ENCODE measurements around the gene SARNP.

The SARNP gene

GRCh38 chr12:55723516-55724225, 93.9 kb downstream of the SARNP start:
- no peak for DNase-seq

GRCh38 chr12:55722948-55723347, 94.6 kb downstream of the SARNP start:
- no peak for DNase-seq

- no peak for DNase-seq
Measured at GRCh38 chr12:55721601-55722213, 95.8 kb downstream of the SARNP start.

- peak; percentile 83 to 87 for DNase-seq
Measured at GRCh38 chr12:55720894-55721444, 96.6 kb downstream of the SARNP start.

- DNase-seq: no peak
Measured at GRCh38 chr12:55720071-55720564, 97.4 kb downstream of the SARNP start, which contains the start of gene RDH5. RDH5 (plus strand) TSS chr12:55720393; CDS start chr12:55721185, 792 bp downstream.

- no peak for DNase-seq
Measured at GRCh38 chr12:55719371-55719770, 98.2 kb downstream of the SARNP start.

- no peak for DNase-seq
Measured at GRCh38 chr12:55718624-55719275, 98.8 kb downstream of the SARNP start.

- no peak for DNase-seq
Measured at GRCh38 chr12:55718015-55718414, 99.5 kb downstream of the SARNP start.

- peak in 1 of 2 donors; percentile 27 for DNase-seq
Measured at GRCh38 chr12:55717011-55718007, 100.2 kb downstream of the SARNP start.

- peak; percentile 40 to 55 for DNase-seq
Measured at GRCh38 chr12:55716582-55716957, 101.0 kb downstream of the SARNP start.

- DNase-seq: peak; percentile 67 to 80
Measured at GRCh38 chr12:55715833-55716581, 101.5 kb downstream of the SARNP start, which contains the start of gene BLOC1S1. BLOC1S1 (plus strand) TSS chr12:55716046; CDS start chr12:55716052, 6 bp downstream.

- DNase-seq: no peak
Measured at GRCh38 chr12:55715169-55715764, 102.3 kb downstream of the SARNP start.

GRCh38 chr12:55713721-55714120, 103.8 kb downstream of the SARNP start:
- DNase-seq: no peak

- DNase-seq: no peak
Measured at GRCh38 chr12:55712700-55713415, 104.7 kb downstream of the SARNP start.

GRCh38 chr12:55711786-55712553, 105.6 kb downstream of the SARNP start:
- DNase-seq: no peak

GRCh38 chr12:55708695-55709233, 108.8 kb downstream of the SARNP start:
- peak; percentile 19 to 26 for DNase-seq

- DNase-seq: no peak
Measured at GRCh38 chr12:55707841-55708694, 109.5 kb downstream of the SARNP start, which contains the start of gene ITGA7. ITGA7 (minus strand) TSS chr12:55707904; CDS start chr12:55707682, 222 bp downstream.
